ENCODE measurements around the gene ZNF853.

ZNF853 gene

DNA sequence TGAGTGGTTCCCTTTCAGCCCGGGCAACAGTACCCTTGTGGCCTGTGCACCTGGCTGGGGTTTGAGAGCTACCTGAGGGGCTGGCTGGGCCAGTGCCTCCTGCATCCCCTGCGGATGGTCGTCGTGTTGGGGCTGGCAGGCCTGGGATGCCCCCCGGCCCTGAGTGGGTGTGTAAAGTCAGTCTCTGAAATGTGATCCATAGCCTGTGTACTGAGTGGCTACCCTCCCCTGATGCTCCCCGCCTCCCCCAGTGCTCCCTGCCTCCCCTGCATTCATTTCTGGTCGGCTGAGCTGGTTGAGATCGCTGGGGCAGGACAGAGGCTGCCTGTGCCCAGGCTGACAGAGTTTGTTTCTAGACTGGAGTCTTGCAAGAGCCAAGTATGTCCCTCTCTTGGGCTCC is 31.1 kb downstream of the ZNF853 start:
- no peak for DNase-seq (ENCODE audit: low read depth, low spot score)
- no peaks in the 10 kb centered on the region for H3K9me3 ChIP-seq (ENCODE audit: insufficient read depth, low read length)
- H3K27me3 ChIP-seq (ENCODE audit: insufficient read depth, insufficient read length), result no peaks in the 10 kb centered on the region
- H3K4me3 ChIP-seq (ENCODE audit: insufficient read length, low read depth), result no peak overlapping the region
- peaks cover 85% of the 10 kb centered on the region for H3K36me3 ChIP-seq (ENCODE audit: insufficient read depth, insufficient read length, low read length)
- H3K9ac ChIP-seq (ENCODE audit: insufficient read length, low read depth), result no peak overlapping the region
- TF ChIP-seq SUZ12 (IDR thresholded peaks at IDR 0.05; ENCODE audit: extremely low read depth, insufficient read depth, insufficient read length) (no peak), ZNF274 (IDR thresholded peaks at IDR 0.05; ENCODE audit: low read depth, low read length) (no peak), YY1 (IDR thresholded peaks at IDR 0.05; ENCODE audit: insufficient read depth, insufficient read length) (no peak)
- H3K4me1 ChIP-seq (ENCODE audit: insufficient read depth, insufficient read length), result no peaks in the 10 kb centered on the region

DNA sequence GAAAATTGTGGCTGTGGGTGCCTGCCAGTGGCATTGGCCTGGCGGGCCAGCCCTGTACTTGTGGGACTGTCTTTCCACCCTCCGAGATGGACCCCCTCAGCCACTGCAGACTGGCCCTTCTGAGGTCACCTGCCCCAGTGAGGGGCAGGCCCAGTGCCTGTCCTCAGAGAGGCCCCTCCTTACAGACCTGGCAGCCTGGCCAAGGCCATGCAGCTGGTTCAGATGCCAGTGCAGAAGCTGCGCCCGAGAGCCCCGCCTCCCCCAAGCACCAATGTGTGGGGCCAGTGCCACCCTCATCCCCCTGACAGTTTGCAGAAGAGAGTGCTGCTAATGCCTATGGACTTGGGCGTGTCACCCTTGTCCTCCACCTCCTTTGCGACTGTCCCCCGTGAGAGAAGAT is 31.7 kb downstream of the ZNF853 start:
- Histone ChIP-seq H3K4me3 (ENCODE audit: insufficient read length, low read depth) (no peak overlapping the region), H3K27me3 (ENCODE audit: insufficient read depth, insufficient read length) (no peaks in the 10 kb centered on the region), H3K4me1 (ENCODE audit: insufficient read depth, insufficient read length) (no peaks in the 10 kb centered on the region), H3K9me3 (ENCODE audit: insufficient read depth, low read length) (peaks cover 4% of the 10 kb centered on the region; the same call in 1 of the 2 replicates), H3K9ac (ENCODE audit: insufficient read length, low read depth) (no peak overlapping the region), H3K36me3 (ENCODE audit: insufficient read depth, insufficient read length, low read length) (peaks cover 84% of the 10 kb centered on the region)
- DNase-seq (ENCODE audit: low read depth, low spot score), result no peak
- no peak for TF ChIP-seq SUZ12 (IDR thresholded peaks at IDR 0.05; ENCODE audit: extremely low read depth, insufficient read depth, insufficient read length)
- TF ChIP-seq ZNF274 (IDR thresholded peaks at IDR 0.05; ENCODE audit: low read depth, low read length), result no peak
- TF ChIP-seq YY1 (IDR thresholded peaks at IDR 0.05; ENCODE audit: insufficient read depth, insufficient read length), result no peak

DNA sequence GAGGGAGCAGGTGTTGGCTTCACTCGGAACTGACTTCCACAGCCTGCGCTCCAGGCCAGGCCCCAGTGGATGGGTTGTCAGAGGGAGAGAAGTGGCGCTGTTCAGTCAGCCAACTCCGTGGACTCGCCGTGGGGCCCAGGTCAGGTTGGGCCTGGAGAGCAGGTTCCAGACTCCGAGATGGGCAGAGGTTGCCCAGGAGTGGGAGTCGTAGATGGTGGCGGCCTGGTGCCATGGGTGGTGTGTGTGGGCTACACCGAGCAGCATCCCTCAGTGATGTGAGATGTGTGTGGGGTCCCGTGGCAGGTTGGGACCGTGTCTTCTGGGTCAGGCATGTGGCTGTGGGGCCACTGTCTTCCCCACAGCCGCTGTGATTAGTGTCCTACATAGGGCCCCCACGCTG is 32.1 kb downstream of the ZNF853 start:
- H3K9ac ChIP-seq (ENCODE audit: insufficient read length, low read depth), result no peak overlapping the region
- H3K9me3 ChIP-seq (ENCODE audit: insufficient read depth, low read length), result peaks cover 8% of the 10 kb centered on the region; the same call in 1 of the 2 replicates
- no peaks in the 10 kb centered on the region for H3K27me3 ChIP-seq (ENCODE audit: insufficient read depth, insufficient read length)
- DNase-seq (ENCODE audit: low read depth, low spot score), result no peak
- H3K36me3 ChIP-seq (ENCODE audit: insufficient read depth, insufficient read length, low read length), result peaks cover 84% of the 10 kb centered on the region
- no peaks in the 10 kb centered on the region for H3K4me1 ChIP-seq (ENCODE audit: insufficient read depth, insufficient read length)
- TF ChIP-seq SUZ12 (IDR thresholded peaks at IDR 0.05; ENCODE audit: extremely low read depth, insufficient read depth, insufficient read length) (no peak), YY1 (IDR thresholded peaks at IDR 0.05; ENCODE audit: insufficient read depth, insufficient read length) (no peak), ZNF274 (IDR thresholded peaks at IDR 0.05; ENCODE audit: low read depth, low read length) (no peak)
- H3K4me3 ChIP-seq (ENCODE audit: insufficient read length, low read depth), result no peak overlapping the region

DNA sequence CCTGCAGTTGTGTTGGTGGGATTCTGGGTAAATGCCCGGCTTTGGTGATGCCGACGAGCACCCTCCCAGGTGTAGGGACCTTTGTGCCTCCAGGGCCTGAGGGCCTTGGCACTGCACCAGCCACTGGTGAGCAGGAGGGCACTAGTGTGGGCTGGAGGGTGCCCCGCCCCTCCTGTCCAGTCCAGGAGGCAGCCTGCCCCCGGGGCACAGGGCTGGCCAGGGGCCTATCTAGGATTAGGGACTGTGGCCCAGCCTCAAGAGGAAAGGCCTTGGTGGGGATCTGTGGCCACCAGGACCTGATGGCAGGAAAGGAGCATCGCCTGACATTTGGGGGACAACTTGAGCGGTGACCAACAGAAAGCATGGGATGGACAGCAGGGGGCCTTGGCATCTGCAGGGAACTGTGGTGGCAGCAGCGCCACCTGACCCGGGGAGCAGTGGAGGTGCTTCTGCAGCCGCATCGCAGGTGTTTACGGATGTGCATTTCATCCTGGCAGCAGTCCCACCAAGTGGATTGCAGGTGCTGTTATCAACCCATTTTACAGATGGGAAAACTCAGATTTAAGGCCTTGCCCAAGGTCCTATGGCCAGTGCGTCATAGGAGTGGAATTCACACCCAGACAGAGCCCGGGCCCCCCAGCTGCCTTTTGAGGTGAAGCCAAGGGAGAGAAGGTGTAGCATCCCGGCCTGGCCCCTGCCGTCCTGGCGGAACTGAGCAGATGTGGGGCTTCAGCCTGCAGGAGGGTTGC is 32.8 kb downstream of the ZNF853 start:
- DNase-seq (ENCODE audit: low read depth, low spot score), result no peak
- Histone ChIP-seq H3K36me3 (ENCODE audit: insufficient read depth, insufficient read length, low read length) (peaks cover 85% of the 10 kb centered on the region), H3K9ac (ENCODE audit: insufficient read length, low read depth) (no peak overlapping the region), H3K27me3 (ENCODE audit: insufficient read depth, insufficient read length) (no peaks in the 10 kb centered on the region), H3K4me3 (ENCODE audit: insufficient read length, low read depth) (no peak overlapping the region), H3K4me1 (ENCODE audit: insufficient read depth, insufficient read length) (no peaks in the 10 kb centered on the region), H3K9me3 (ENCODE audit: insufficient read depth, low read length) (peaks cover 14% of the 10 kb centered on the region; the same call in 1 of the 2 replicates)
- TF ChIP-seq ZNF274 (IDR thresholded peaks at IDR 0.05; ENCODE audit: low read depth, low read length), result no peak
- TF ChIP-seq YY1 (IDR thresholded peaks at IDR 0.05; ENCODE audit: insufficient read depth, insufficient read length), result no peak
- no peak for TF ChIP-seq SUZ12 (IDR thresholded peaks at IDR 0.05; ENCODE audit: extremely low read depth, insufficient read depth, insufficient read length)

DNA sequence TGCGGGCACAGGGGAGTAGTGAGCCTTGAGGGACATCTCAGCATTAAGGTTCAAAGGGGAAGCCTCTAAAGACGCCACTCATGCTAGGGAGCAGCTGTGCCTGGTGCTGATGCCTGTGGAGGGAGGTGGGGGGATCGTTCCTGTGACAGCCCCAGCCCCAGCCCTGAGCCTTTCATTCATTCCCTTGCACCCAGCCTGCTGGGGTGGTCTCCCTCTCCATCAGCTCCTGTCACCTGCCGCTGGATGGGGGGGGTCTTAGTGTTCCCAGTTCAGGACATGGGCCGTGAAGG is 33.4 kb downstream of the ZNF853 start:
- TF ChIP-seq YY1 (IDR thresholded peaks at IDR 0.05; ENCODE audit: insufficient read depth, insufficient read length), result no peak
- no peak for TF ChIP-seq ZNF274 (IDR thresholded peaks at IDR 0.05; ENCODE audit: low read depth, low read length)
- no peak for TF ChIP-seq SUZ12 (IDR thresholded peaks at IDR 0.05; ENCODE audit: extremely low read depth, insufficient read depth, insufficient read length)
- no peak for DNase-seq (ENCODE audit: low read depth, low spot score)
- H3K9ac ChIP-seq (ENCODE audit: insufficient read length, low read depth), result no peak overlapping the region

DNA sequence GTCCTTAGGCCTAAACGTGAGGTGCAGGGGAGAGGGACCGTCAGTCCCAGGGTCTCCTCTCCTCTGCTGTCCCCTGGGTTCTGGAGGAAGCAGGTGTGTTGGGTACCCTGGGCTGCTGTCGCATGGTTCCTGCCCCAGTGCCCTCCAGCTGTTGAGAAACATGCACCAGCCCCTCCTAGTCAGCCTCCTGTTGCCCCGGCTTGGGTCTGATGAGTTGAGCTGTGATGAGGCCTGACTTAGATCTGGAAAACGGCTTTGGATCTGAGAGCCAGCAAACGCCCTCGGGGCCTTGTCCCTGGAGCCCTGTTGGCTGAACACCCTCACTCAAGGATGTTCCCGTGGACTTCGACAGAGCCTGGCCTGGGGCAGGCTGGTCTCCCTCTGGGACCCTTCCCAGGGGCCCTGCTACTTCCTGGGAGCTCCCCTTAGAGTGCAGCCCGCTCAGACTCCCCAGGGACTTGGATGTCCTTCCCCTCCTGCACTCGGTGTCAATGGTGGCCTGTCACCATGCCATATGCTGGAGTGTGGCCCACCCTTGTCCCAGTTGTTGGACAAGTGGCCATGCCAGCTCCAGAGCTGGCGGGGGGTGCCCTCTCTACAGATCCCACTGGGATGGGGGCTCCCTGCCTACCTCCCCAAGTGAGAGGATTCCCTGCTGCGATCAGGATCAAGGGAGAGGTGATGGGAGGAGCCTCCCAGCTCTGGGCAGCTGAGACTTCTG is 34.0 kb downstream of the ZNF853 start:
- peaks cover 83% of the 10 kb centered on the region for H3K36me3 ChIP-seq (ENCODE audit: insufficient read depth, insufficient read length, low read length)
- H3K9ac ChIP-seq (ENCODE audit: insufficient read length, low read depth), result peak overlapping the region; percentile 21
- no peaks in the 10 kb centered on the region for H3K27me3 ChIP-seq (ENCODE audit: insufficient read depth, insufficient read length)
- peaks cover 14% of the 10 kb centered on the region; the same call in 1 of the 2 replicates for H3K9me3 ChIP-seq (ENCODE audit: insufficient read depth, low read length)
- DNase-seq (ENCODE audit: low read depth, low spot score), result no peak
- no peaks in the 10 kb centered on the region for H3K4me1 ChIP-seq (ENCODE audit: insufficient read depth, insufficient read length)
- H3K4me3 ChIP-seq (ENCODE audit: insufficient read length, low read depth), result no peak overlapping the region
- TF ChIP-seq SUZ12 (IDR thresholded peaks at IDR 0.05; ENCODE audit: extremely low read depth, insufficient read depth, insufficient read length), result no peak

More for the DNA sequence above, 33.4 kb downstream of the ZNF853 start:
- no peaks in the 10 kb centered on the region for H3K4me1 ChIP-seq (ENCODE audit: insufficient read depth, insufficient read length)
- H3K36me3 ChIP-seq (ENCODE audit: insufficient read depth, insufficient read length, low read length), result peaks cover 83% of the 10 kb centered on the region
- no peaks in the 10 kb centered on the region for H3K27me3 ChIP-seq (ENCODE audit: insufficient read depth, insufficient read length)
- H3K4me3 ChIP-seq (ENCODE audit: insufficient read length, low read depth), result no peak overlapping the region
- H3K9me3 ChIP-seq (ENCODE audit: insufficient read depth, low read length), result peaks cover 14% of the 10 kb centered on the region; the same call in 1 of the 2 replicates

DNA sequence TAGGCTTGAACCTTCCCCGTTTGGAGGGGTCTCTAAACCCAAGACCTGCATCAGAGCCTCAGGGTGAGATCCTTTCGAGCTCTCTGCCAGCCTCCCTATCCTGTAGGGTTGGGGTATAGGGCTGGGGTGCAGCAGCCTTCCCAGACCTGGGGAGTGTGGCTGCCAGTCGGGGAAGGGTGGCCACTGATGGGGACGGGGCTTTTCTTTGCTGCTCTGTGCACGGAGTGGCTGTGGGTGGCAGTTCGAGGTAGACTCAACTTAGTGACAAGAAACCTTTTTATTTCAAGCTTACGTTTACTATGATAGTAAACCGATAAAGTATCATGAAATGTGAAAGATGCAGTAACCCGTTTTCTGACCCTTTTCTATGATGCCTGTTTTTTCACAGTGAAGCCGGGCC is 34.7 kb downstream of the ZNF853 start:
- TF ChIP-seq YY1 (IDR thresholded peaks at IDR 0.05; ENCODE audit: insufficient read depth, insufficient read length) (no peak), SUZ12 (IDR thresholded peaks at IDR 0.05; ENCODE audit: extremely low read depth, insufficient read depth, insufficient read length) (no peak), ZNF274 (IDR thresholded peaks at IDR 0.05; ENCODE audit: low read depth, low read length) (no peak)
- Histone ChIP-seq H3K27me3 (ENCODE audit: insufficient read depth, insufficient read length) (no peaks in the 10 kb centered on the region), H3K36me3 (ENCODE audit: insufficient read depth, insufficient read length, low read length) (peaks cover 82% of the 10 kb centered on the region), H3K9ac (ENCODE audit: insufficient read length, low read depth) (no peak overlapping the region), H3K4me3 (ENCODE audit: insufficient read length, low read depth) (no peak overlapping the region), H3K4me1 (ENCODE audit: insufficient read depth, insufficient read length) (no peaks in the 10 kb centered on the region), H3K9me3 (ENCODE audit: insufficient read depth, low read length) (peaks cover 14% of the 10 kb centered on the region; the same call in 1 of the 2 replicates)
- DNase-seq (ENCODE audit: low read depth, low spot score), result no peak

Data from NT2/D1 (cell line).